ENCODE data around the gene TXNDC5.

Gene TXNDC5

GRCh38 chr6:7848229-7848628, 62.4 kb downstream of the TXNDC5 start:
- DNase-seq = no peak

- no peak for DNase-seq
Observed at GRCh38 chr6:7846966-7847818, 63.4 kb downstream of the TXNDC5 start.

- no peak for DNase-seq
Observed at GRCh38 chr6:7841781-7842468, 68.7 kb downstream of the TXNDC5 start.

- DNase-seq = no peak
Observed at GRCh38 chr6:7836371-7837026, 74.1 kb downstream of the TXNDC5 start.

- no peak for DNase-seq
Observed at GRCh38 chr6:7833751-7834070, 76.9 kb downstream of the TXNDC5 start.

GRCh38 chr6:7832904-7833750, 77.5 kb downstream of the TXNDC5 start:
- no peak for DNase-seq
